Mucosa of rectum (tissue), 2 donors: ENCODE measurements around the gene PRDM5.

Source experiments
- H3K27ac ChIP-seq, 2 donors: one replicate each; pipeline ENCODE4 v1.7.0; 2013; ENCODE audit warnings: inconsistent platforms in 2 of 2, low read depth in 2 of 2, low read length in 2 of 2
- H3K27me3 ChIP-seq, 2 donors: one replicate each; pipeline ENCODE4 v1.7.0; 2013; ENCODE audit warnings: low read length in 2 of 2; ENCODE audit not compliant: control insufficient read depth in 2 of 2, insufficient read depth in 2 of 2
- H3K36me3 ChIP-seq, 2 donors: one replicate each; pipeline ENCODE4 v1.7.0; 2013; ENCODE audit warnings: low read length in 2 of 2; ENCODE audit not compliant: control insufficient read depth in 2 of 2, insufficient read depth in 2 of 2
- H3K4me1 ChIP-seq, 2 donors: one replicate each; pipeline ENCODE4 v1.7.0; 2013; ENCODE audit warnings: low read length in 2 of 2, mild to moderate bottlenecking in 1 of 2; ENCODE audit not compliant: control insufficient read depth in 2 of 2, insufficient read depth in 2 of 2
- H3K4me3 ChIP-seq, 2 donors: one replicate each; pipeline ENCODE4 v1.7.0; 2013; ENCODE audit warnings: low read length in 2 of 2
- H3K9ac ChIP-seq, 2 donors: one replicate each; pipeline ENCODE4 v1.7.0; 2013; ENCODE audit warnings: low read length in 2 of 2, low read depth in 1 of 2, mild to moderate bottlenecking in 1 of 2
- H3K9me3 ChIP-seq, 2 donors: one replicate each; pipeline ENCODE4 v1.7.0; 2013; ENCODE audit warnings: low read length in 2 of 2; ENCODE audit not compliant: control insufficient read depth in 2 of 2
- donor health status: healthy.
- donor health status: Normal muscosa, but diverticular disease.

The PRDM5 gene

GRCh38 chr4:120724656-120725055 is 197.9 kb downstream of the PRDM5 start:
- no peaks in the 10 kb centered on the region for H3K36me3 ChIP-seq
- no peak overlapping the region for H3K4me3 ChIP-seq
- H3K27ac ChIP-seq = no peak overlapping the region
- H3K9me3 ChIP-seq = no peaks in the 10 kb centered on the region
- no peak overlapping the region for H3K9ac ChIP-seq
- no peaks in the 10 kb centered on the region for H3K4me1 ChIP-seq
- no peaks in the 10 kb centered on the region for H3K27me3 ChIP-seq

- no peaks in the 10 kb centered on the region for H3K27me3 ChIP-seq
- no peak overlapping the region for H3K27ac ChIP-seq
- H3K36me3 ChIP-seq = no peaks in the 10 kb centered on the region
- no peak overlapping the region for H3K9ac ChIP-seq
- H3K4me3 ChIP-seq = no peak overlapping the region
- H3K4me1 ChIP-seq = no peaks in the 10 kb centered on the region
- H3K9me3 ChIP-seq = no peaks in the 10 kb centered on the region
Measured at GRCh38 chr4:120723986-120724385, 198.5 kb downstream of the PRDM5 start.

- H3K36me3 ChIP-seq = no peaks in the 10 kb centered on the region
Measured at GRCh38 chr4:120723105-120723504, 199.4 kb downstream of the PRDM5 start.

GRCh38 chr4:120722655-120723054 is 199.9 kb downstream of the PRDM5 start:
- Histone ChIP-seq H3K4me1 (no peaks in the 10 kb centered on the region), H3K36me3 (no peaks in the 10 kb centered on the region), H3K4me3 (no peak overlapping the region), H3K27me3 (no peaks in the 10 kb centered on the region), H3K9ac (no peak overlapping the region), H3K27ac (no peak overlapping the region), H3K9me3 (no peaks in the 10 kb centered on the region)

More at GRCh38 chr4:120723105-120723504, 199.4 kb downstream of the PRDM5 start:
- no peak overlapping the region for H3K27ac ChIP-seq
- no peak overlapping the region for H3K4me3 ChIP-seq
- no peak overlapping the region for H3K9ac ChIP-seq
- H3K4me1 ChIP-seq = no peaks in the 10 kb centered on the region
- no peaks in the 10 kb centered on the region for H3K9me3 ChIP-seq
- no peaks in the 10 kb centered on the region for H3K27me3 ChIP-seq

- Histone ChIP-seq H3K4me1 (no peaks in the 10 kb centered on the region), H3K4me3 (no peak overlapping the region), H3K36me3 (no peaks in the 10 kb centered on the region), H3K27ac (no peak overlapping the region), H3K27me3 (no peaks in the 10 kb centered on the region), H3K9ac (no peak overlapping the region), H3K9me3 (no peaks in the 10 kb centered on the region)
Measured at GRCh38 chr4:120720354-120720934, 202.1 kb downstream of the PRDM5 start.

- Histone ChIP-seq H3K4me3 (no peak overlapping the region), H3K27ac (no peak overlapping the region), H3K9ac (no peak overlapping the region), H3K36me3 (no peaks in the 10 kb centered on the region), H3K9me3 (no peaks in the 10 kb centered on the region), H3K4me1 (no peaks in the 10 kb centered on the region), H3K27me3 (no peaks in the 10 kb centered on the region)
Measured at GRCh38 chr4:120718979-120719566, 203.5 kb downstream of the PRDM5 start.

- Histone ChIP-seq H3K9me3 (no peaks in the 10 kb centered on the region), H3K27me3 (no peaks in the 10 kb centered on the region), H3K9ac (no peak overlapping the region), H3K4me3 (no peak overlapping the region), H3K4me1 (no peaks in the 10 kb centered on the region), H3K36me3 (no peaks in the 10 kb centered on the region), H3K27ac (no peak overlapping the region)
Measured at GRCh38 chr4:120716346-120716745, 206.2 kb downstream of the PRDM5 start.

GRCh38 chr4:120714417-120715010 is 208.0 kb downstream of the PRDM5 start:
- Histone ChIP-seq H3K27ac (no peak overlapping the region), H3K9ac (no peak overlapping the region), H3K4me3 (no peak overlapping the region), H3K27me3 (no peaks in the 10 kb centered on the region), H3K9me3 (no peaks in the 10 kb centered on the region), H3K4me1 (no peaks in the 10 kb centered on the region), H3K36me3 (no peaks in the 10 kb centered on the region)

GRCh38 chr4:120709991-120710390 is 212.5 kb downstream of the PRDM5 start:
- no peaks in the 10 kb centered on the region for H3K9me3 ChIP-seq
- H3K27me3 ChIP-seq = no peaks in the 10 kb centered on the region
- no peak overlapping the region for H3K9ac ChIP-seq
- H3K4me1 ChIP-seq = no peaks in the 10 kb centered on the region
- no peak overlapping the region for H3K27ac ChIP-seq
- H3K36me3 ChIP-seq = no peaks in the 10 kb centered on the region
- H3K4me3 ChIP-seq = no peak overlapping the region

GRCh38 chr4:120704538-120704937 is 218.0 kb downstream of the PRDM5 start:
- H3K9ac ChIP-seq = no peak overlapping the region
- H3K27ac ChIP-seq = no peak overlapping the region
- no peak overlapping the region for H3K4me3 ChIP-seq
- H3K36me3 ChIP-seq = no peaks in the 10 kb centered on the region
- no peaks in the 10 kb centered on the region for H3K4me1 ChIP-seq
- no peaks in the 10 kb centered on the region for H3K27me3 ChIP-seq
- H3K9me3 ChIP-seq = no peaks in the 10 kb centered on the region
